HepG2 (cell line): ENCODE results near the gene MAP7D3. TPM values are rescaled to one million over a fixed set of nuclear protein-coding genes. Genes with fewer than 3 reads are reported as not detected.

Source experiments
- ATAC-seq: fragments of 200-7000 bp; cut with Tn5 transposase; 3 replicates; pipeline ENCODE4 v1.9.1; 2020; ENCODE audit warnings: mild to moderate bottlenecking, moderate library complexity
- BruUV-seq: library from RNA; stranded (reverse); fragments of 400-500 nt; replicated peaks from 2 replicates; lab custom pipeline; 2021; lab: Mats Ljungman, UMichigan
- CTCF ChIA-PET: fragments of 300-600 bp; formaldehyde crosslinking; extraction: SDS; loops from one replicate; lab custom pipeline; 2021; ENCODE audit warnings: low total read pairs, inconsistent platforms, low intra/inter-chr PET ratio; lab: Yijun Ruan, JAX
- POLR2A ChIA-PET: fragments of 350-600 bp; sonication (Branson Sonifier 250); formaldehyde crosslinking; loops from one replicate; lab custom pipeline; 2020; ENCODE audit warnings: antibody characterized with exemption, inconsistent platforms; lab: Yijun Ruan, JAX
- DNase-seq: peaks from one replicate; pipeline ENCODE4 v3.0.0-alpha.2; 2015; ENCODE audit warnings: low spot score
- FAIRE-seq: peaks from 3 replicates; lab custom pipeline; 2011; peaks lifted over from hg19 to GRCh38; lab: Jason Lieb, UNC
- H2AFZ ChIP-seq: one replicate; pipeline ENCODE4 v1.6.1; 2011; ENCODE audit warnings: low read length, inconsistent platforms
- H3K27ac ChIP-seq: fragments of 300-600 bp; 3 replicates; pipeline ENCODE4 v1.8.0; 2011; ENCODE audit warnings: mixed run types, mild to moderate bottlenecking, mixed read lengths, low read length, inconsistent platforms; ENCODE audit not compliant: insufficient read depth; ENCODE audit errors: extremely low read length
- H3K27me3 ChIP-seq, 2 experiments: fragments of 200-600 bp in 1 of 2; 2 replicates in 1 of 2; 3 replicates in 1 of 2; pipeline versions ENCODE4 v1.6.0 to v1.8.0; 2011; ENCODE audit warnings: low read length in 2 of 2, mild to moderate bottlenecking in 2 of 2, moderate library complexity in 2 of 2, inconsistent platforms in 1 of 2; ENCODE audit not compliant: insufficient read depth in 2 of 2, control insufficient read depth in 1 of 2
- H3K36me3 ChIP-seq, 2 experiments: fragments of 200-600 bp in 1 of 2; replicated peaks in 1 of 2; 2 replicates in 1 of 2; 3 replicates in 1 of 2; pipeline versions ENCODE4 v1.5.1 to v1.8.0; 2011; ENCODE audit warnings: low read length in 2 of 2, inconsistent platforms in 1 of 2; ENCODE audit not compliant: insufficient read depth in 2 of 2, control insufficient read depth in 1 of 2
- H3K4me1 ChIP-seq: 2 replicates; pipeline ENCODE4 v1.5.1; 2012; ENCODE audit warnings: low read length, inconsistent platforms; ENCODE audit not compliant: insufficient read depth
- H3K4me2 ChIP-seq: 2 replicates; pipeline ENCODE4 v1.6.0; 2011; ENCODE audit warnings: low read depth, low read length, inconsistent platforms
- H3K4me3 ChIP-seq, 3 experiments: fragments of 200-600 bp in 1 of 3; sonication (generic), shearing (Covaris generic) in 1 of 3; replicated peaks in 1 of 3; 2 replicates each; pipeline ENCODE4 v1.5.1; 2011 to 2016; ENCODE audit warnings: low read length in 3 of 3, inconsistent platforms in 2 of 3, low read depth in 2 of 3, mild to moderate bottlenecking in 2 of 3, control low read depth in 1 of 3, mixed read lengths in 1 of 3; ENCODE audit not compliant: insufficient read depth in 1 of 3
- H3K79me2 ChIP-seq: one replicate; pipeline ENCODE4 v1.6.1; 2011; ENCODE audit warnings: low read length, inconsistent platforms; ENCODE audit not compliant: insufficient read depth
- H3K9ac ChIP-seq: 2 replicates; pipeline ENCODE4 v1.6.0; 2011; ENCODE audit warnings: mild to moderate bottlenecking, low read depth, low read length, inconsistent platforms; ENCODE audit not compliant: insufficient read depth
- H3K9me3 ChIP-seq: 2 replicates; pipeline ENCODE4 v1.5.1; 2012; ENCODE audit warnings: mild to moderate bottlenecking, low read length
- H4K20me1 ChIP-seq: 2 replicates; pipeline ENCODE4 v1.6.0; 2011; ENCODE audit warnings: inconsistent platforms, mild to moderate bottlenecking, low read length, moderate library complexity; ENCODE audit not compliant: insufficient read depth
- KAT8 ChIP-seq: IDR thresholded peaks from 2 replicates; pipeline ENCODE4 v1.6.1; 2016; ENCODE audit warnings: missing genetic modification reagents, missing compliant biosample characterization
- LCORL ChIP-seq, 2 experiments: fragments of 450-650 bp in 1 of 2; sonication (generic) in 1 of 2; formaldehyde crosslinking in 1 of 2; IDR thresholded peaks; 2 replicates each; pipeline versions ENCODE4 v1.5.0 to v1.6.1; 2017 to 2020; ENCODE audit warnings: antibody characterized with exemption in 1 of 2, missing genetic modification reagents in 1 of 2
- MAFF ChIP-seq: IDR thresholded peaks from 2 replicates; pipeline ENCODE4 v1.6.1; 2011; ENCODE audit warnings: low read depth, low read length, improper control_type of control experiment
- MAFK ChIP-seq, 2 experiments: IDR thresholded peaks in 1 of 2; conservative IDR thresholded peaks in 1 of 2; 2 replicates each; pipeline ENCODE4 v1.6.1; 2011; ENCODE audit warnings: improper control_type of control experiment in 2 of 2, low read length in 2 of 2
- PPARG ChIP-seq: conservative IDR thresholded peaks from 2 replicates; pipeline ENCODE4 v1.6.1; 2016; ENCODE audit warnings: missing biosample characterization, missing genetic modification reagents
- SAFB2 ChIP-seq: sonication (generic); formaldehyde crosslinking; IDR thresholded peaks from 2 replicates; pipeline ENCODE4 v1.5.1; 2020; ENCODE audit warnings: missing genetic modification reagents, low read depth, mild to moderate bottlenecking, borderline replicate concordance
- ZFP36L2 ChIP-seq: sonication (generic); formaldehyde crosslinking; IDR thresholded peaks from 2 replicates; pipeline ENCODE4 v1.4.0; 2020; ENCODE audit warnings: missing genetic modification reagents
- ZNF317 ChIP-seq: sonication (generic); formaldehyde crosslinking; IDR thresholded peaks from 2 replicates; pipeline ENCODE4 v1.5.0; 2020; ENCODE audit warnings: mild to moderate bottlenecking, missing genetic modification reagents
- ZNF354B ChIP-seq: sonication (generic); formaldehyde crosslinking; IDR thresholded peaks from 2 replicates; pipeline ENCODE4 v1.8.0; 2022; ENCODE audit warnings: mild to moderate bottlenecking, missing genetic modification reagents
- ZNF367 ChIP-seq: sonication (generic); formaldehyde crosslinking; IDR thresholded peaks from 2 replicates; pipeline ENCODE4 v1.4.0; 2020; ENCODE audit warnings: missing genetic modification reagents, borderline replicate concordance
- ZNF607 ChIP-seq: sonication (generic); formaldehyde crosslinking; IDR thresholded peaks from 2 replicates; pipeline ENCODE4 v1.5.1; 2020; ENCODE audit warnings: missing genetic modification reagents, mild to moderate bottlenecking, borderline replicate concordance
- WGBS: methylation state at CpG from one replicate; pipeline ENCODE4 v1.1.6; 2017; ENCODE audit warnings: low lambda C conversion rate; 5-methylcytosine and 5-hydroxymethylcytosine counted together
- in situ Hi-C: cut with HindIII; loops from 2 replicates; pipeline ENCODE4 v1.10.0; 2017; ENCODE audit warnings: low pct_unique_long_range_greater_than_20kb; ENCODE audit not compliant: extremely low pct_ligation_motif_present
- intact Hi-C: fragments of 100-400 bp; cut with micrococcal nuclease; formaldehyde crosslinking; loops from one replicate; pipeline ENCODE4 v1.10.0; 2022; ENCODE audit not compliant: unreplicated experiment
- polyA plus RNA-seq, 8 experiments: library from polyadenylated mRNA; depleted of rRNA in 3 of 8; stranded (reverse) in 7 of 8; unstranded in 1 of 8; fragments of >200 nt; fragmentation: Illumina TruSeq in 4 of 8; extraction: Trizol in 4 of 8; gene quantifications; 2 replicates each; pipeline versions ENCODE4 v1.2.1 to v1.2.3, GENCODE V29; 2011 to 2016; ENCODE audit warnings: low read depth in 4 of 8, missing spikeins in 1 of 8, mixed read lengths in 1 of 8; ENCODE audit not compliant: insufficient read depth in 1 of 8
- total RNA-seq, 5 experiments: library from RNA; depleted of rRNA; stranded (reverse); fragments of >200 nt; fragmentation: Illumina TruSeq; extraction: Trizol; gene quantifications; 2 replicates each; pipeline ENCODE4 v1.2.3, GENCODE V29; 2016; ENCODE audit warnings: low read depth in 1 of 5
- TF ChIP-seq, protein P1 (sequence below): IDR thresholded peaks from 2 replicates; pipeline ENCODE4 v1.6.1; 2016; ENCODE audit warnings: low read depth, control low read depth
- TF ChIP-seq, protein P2 (sequence below): sonication (generic); formaldehyde crosslinking; IDR thresholded peaks from 2 replicates; pipeline ENCODE4 v1.4.0; 2020; ENCODE audit warnings: missing genetic modification reagents, mild to moderate bottlenecking, borderline replicate concordance
- TF ChIP-seq, protein P3 (sequence below): sonication (generic); formaldehyde crosslinking; IDR thresholded peaks from 2 replicates; pipeline ENCODE4 v1.5.0; 2020; ENCODE audit warnings: missing genetic modification reagents
- TF ChIP-seq, protein P4 (sequence below): IDR thresholded peaks from 2 replicates; pipeline ENCODE4 v1.6.1; 2016; ENCODE audit warnings: control low read depth

The MAP7D3 gene
- total and polyA plus RNA-seq, 2 of the 13 experiments (the other 11 are each of a cell fraction or from before 2014, with no cell fraction given): not detected

DNA sequence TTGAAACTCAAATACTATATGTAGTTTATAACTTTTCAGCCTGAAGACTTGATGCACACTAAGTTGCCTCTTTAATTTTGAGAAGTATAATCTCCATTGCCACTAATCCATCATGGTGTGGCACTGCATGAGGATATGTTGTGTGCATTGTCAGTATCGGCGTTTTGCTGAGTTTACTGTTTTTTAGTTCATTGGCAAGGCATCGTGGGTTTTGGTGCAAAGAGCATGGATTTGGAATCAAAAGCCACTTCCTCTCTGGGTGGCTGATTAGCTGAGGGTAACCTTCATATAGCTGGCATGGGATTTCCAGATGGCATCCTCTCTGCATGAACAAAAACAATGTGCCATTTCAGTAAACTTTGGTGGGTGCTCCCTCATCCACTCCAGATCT, 65.2 kb downstream of the MAP7D3 start:
- Histone ChIP-seq H3K4me2 (no peak overlapping the region), H2AFZ (no peak overlapping the region), H3K9me3 (no peaks in the 10 kb centered on the region), H3K27me3 (no peaks in the 10 kb centered on the region), H3K27ac (no peak overlapping the region), H4K20me1 (no peaks in the 10 kb centered on the region), H3K4me3 (no peak overlapping the region), H3K9ac (no peak overlapping the region), H3K4me1 (no peaks in the 10 kb centered on the region), H3K36me3 (no peaks in the 10 kb centered on the region)
- DNase-seq: no peak
- intact Hi-C loops (no loop called here), in situ Hi-C loops (no loop called here)
- ChIA-PET POLR2A (no interaction called here), CTCF (no interaction called here)
- no CpG with 5 or more reads among the region's 3 CpGs for WGBS
- no peak for ATAC-seq
- no peak for FAIRE-seq
- BruUV-seq: no TSS peak
- TF ChIP-seq, protein P1, sequence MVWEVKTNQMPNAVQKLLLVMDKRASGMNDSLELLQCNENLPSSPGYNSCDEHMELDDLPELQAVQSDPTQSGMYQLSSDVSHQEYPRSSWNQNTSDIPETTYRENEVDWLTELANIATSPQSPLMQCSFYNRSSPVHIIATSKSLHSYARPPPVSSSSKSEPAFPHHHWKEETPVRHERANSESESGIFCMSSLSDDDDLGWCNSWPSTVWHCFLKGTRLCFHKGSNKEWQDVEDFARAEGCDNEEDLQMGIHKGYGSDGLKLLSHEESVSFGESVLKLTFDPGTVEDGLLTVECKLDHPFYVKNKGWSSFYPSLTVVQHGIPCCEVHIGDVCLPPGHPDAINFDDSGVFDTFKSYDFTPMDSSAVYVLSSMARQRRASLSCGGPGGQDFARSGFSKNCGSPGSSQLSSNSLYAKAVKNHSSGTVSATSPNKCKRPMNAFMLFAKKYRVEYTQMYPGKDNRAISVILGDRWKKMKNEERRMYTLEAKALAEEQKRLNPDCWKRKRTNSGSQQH (CRISPR knock-in tag): no peak
- TF ChIP-seq MAFK (conservative IDR thresholded peaks at IDR 0.05 in 1 of 2, IDR thresholded peaks at IDR 0.05 in 1 of 2; ENCODE audit: low read length in 2 of 2) (peak; percentile 4 to 53; a peak in 2 of 4 replicates), SAFB2 (CRISPR knock-in tag) (no peak), ZNF367 (CRISPR knock-in tag) (no peak), MAFF (peak; percentile 27; the same call in 1 of the 2 replicates), ZNF354B (no peak), ZNF317 (CRISPR knock-in tag) (no peak), PPARG (CRISPR knock-in tag) (no peak), ZFP36L2 (CRISPR knock-in tag) (no peak), ZNF607 (CRISPR knock-in tag) (no peak), LCORL (IDR thresholded peaks at IDR 0.05) (no peak), LCORL (CRISPR knock-in tag; IDR thresholded peaks at IDR 0.05) (no peak), KAT8 (CRISPR knock-in tag) (no peak)
- TF ChIP-seq, protein P2, sequence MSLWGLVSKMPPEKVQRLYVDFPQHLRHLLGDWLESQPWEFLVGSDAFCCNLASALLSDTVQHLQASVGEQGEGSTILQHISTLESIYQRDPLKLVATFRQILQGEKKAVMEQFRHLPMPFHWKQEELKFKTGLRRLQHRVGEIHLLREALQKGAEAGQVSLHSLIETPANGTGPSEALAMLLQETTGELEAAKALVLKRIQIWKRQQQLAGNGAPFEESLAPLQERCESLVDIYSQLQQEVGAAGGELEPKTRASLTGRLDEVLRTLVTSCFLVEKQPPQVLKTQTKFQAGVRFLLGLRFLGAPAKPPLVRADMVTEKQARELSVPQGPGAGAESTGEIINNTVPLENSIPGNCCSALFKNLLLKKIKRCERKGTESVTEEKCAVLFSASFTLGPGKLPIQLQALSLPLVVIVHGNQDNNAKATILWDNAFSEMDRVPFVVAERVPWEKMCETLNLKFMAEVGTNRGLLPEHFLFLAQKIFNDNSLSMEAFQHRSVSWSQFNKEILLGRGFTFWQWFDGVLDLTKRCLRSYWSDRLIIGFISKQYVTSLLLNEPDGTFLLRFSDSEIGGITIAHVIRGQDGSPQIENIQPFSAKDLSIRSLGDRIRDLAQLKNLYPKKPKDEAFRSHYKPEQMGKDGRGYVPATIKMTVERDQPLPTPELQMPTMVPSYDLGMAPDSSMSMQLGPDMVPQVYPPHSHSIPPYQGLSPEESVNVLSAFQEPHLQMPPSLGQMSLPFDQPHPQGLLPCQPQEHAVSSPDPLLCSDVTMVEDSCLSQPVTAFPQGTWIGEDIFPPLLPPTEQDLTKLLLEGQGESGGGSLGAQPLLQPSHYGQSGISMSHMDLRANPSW (CRISPR knock-in tag): no peak
- TF ChIP-seq, protein P3, sequence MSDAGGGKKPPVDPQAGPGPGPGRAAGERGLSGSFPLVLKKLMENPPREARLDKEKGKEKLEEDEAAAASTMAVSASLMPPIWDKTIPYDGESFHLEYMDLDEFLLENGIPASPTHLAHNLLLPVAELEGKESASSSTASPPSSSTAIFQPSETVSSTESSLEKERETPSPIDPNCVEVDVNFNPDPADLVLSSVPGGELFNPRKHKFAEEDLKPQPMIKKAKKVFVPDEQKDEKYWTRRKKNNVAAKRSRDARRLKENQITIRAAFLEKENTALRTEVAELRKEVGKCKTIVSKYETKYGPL: no peak
- TF ChIP-seq, protein P4, sequence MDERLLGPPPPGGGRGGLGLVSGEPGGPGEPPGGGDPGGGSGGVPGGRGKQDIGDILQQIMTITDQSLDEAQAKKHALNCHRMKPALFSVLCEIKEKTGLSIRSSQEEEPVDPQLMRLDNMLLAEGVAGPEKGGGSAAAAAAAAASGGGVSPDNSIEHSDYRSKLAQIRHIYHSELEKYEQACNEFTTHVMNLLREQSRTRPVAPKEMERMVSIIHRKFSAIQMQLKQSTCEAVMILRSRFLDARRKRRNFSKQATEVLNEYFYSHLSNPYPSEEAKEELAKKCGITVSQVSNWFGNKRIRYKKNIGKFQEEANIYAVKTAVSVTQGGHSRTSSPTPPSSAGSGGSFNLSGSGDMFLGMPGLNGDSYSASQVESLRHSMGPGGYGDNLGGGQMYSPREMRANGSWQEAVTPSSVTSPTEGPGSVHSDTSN (CRISPR knock-in tag): no peak
- TF ChIP-seq, all 625 proteins: peak for 2
- H3K79me2 ChIP-seq: no peaks in the 10 kb centered on the region
